Ishikawa (cell line): ENCODE data around the gene GIMAP8.

Experiments
- EGR1 ChIP-seq: IDR thresholded peaks from 2 replicates; pipeline ENCODE4 v1.6.1; 2012
- EP300 ChIP-seq: IDR thresholded peaks from 2 replicates; pipeline ENCODE4 v1.6.1; 2012; ENCODE audit warnings: borderline replicate concordance
- TAF1 ChIP-seq: IDR thresholded peaks from 2 replicates; pipeline ENCODE4 v1.6.1; 2012; ENCODE audit warnings: low read depth, mild to moderate bottlenecking
- TEAD4 ChIP-seq: IDR thresholded peaks from 2 replicates; pipeline ENCODE4 v1.6.1; 2012
- YY1 ChIP-seq: IDR thresholded peaks from 2 replicates; pipeline ENCODE4 v1.6.1; 2012; ENCODE audit warnings: low read depth
- TF ChIP-seq, protein P1 (sequence below): IDR thresholded peaks from 2 replicates; pipeline ENCODE4 v1.6.1; 2012; ENCODE audit warnings: low read depth, mild to moderate bottlenecking
- TF ChIP-seq, protein P2 (sequence below): IDR thresholded peaks from 2 replicates; pipeline ENCODE4 v1.6.1; 2012
- TF ChIP-seq, protein P3 (sequence below): IDR thresholded peaks from 2 replicates; pipeline ENCODE4 v1.6.1; 2012

DNA sequence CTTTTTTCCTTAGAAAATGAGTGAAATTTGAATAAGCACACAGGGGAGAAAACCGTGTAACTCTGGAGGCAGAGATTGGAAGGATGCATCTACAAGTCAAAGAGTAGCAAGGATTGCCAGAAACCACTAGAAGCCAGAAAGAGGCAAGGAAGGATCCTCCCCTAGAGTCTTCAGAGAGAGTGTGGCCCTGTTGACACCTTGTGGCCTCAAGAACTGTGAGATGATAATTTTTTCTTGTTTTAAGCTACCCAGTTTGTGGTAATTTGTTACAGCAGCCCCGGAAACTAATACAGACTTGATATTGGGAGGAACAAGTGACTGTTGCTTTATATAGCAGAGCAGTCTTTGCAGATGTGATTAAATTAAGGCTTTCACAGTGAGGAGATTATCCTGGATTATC, 60.6 kb downstream of the GIMAP8 start:
- TF ChIP-seq EP300, result no peak
- TF ChIP-seq, protein P1, sequence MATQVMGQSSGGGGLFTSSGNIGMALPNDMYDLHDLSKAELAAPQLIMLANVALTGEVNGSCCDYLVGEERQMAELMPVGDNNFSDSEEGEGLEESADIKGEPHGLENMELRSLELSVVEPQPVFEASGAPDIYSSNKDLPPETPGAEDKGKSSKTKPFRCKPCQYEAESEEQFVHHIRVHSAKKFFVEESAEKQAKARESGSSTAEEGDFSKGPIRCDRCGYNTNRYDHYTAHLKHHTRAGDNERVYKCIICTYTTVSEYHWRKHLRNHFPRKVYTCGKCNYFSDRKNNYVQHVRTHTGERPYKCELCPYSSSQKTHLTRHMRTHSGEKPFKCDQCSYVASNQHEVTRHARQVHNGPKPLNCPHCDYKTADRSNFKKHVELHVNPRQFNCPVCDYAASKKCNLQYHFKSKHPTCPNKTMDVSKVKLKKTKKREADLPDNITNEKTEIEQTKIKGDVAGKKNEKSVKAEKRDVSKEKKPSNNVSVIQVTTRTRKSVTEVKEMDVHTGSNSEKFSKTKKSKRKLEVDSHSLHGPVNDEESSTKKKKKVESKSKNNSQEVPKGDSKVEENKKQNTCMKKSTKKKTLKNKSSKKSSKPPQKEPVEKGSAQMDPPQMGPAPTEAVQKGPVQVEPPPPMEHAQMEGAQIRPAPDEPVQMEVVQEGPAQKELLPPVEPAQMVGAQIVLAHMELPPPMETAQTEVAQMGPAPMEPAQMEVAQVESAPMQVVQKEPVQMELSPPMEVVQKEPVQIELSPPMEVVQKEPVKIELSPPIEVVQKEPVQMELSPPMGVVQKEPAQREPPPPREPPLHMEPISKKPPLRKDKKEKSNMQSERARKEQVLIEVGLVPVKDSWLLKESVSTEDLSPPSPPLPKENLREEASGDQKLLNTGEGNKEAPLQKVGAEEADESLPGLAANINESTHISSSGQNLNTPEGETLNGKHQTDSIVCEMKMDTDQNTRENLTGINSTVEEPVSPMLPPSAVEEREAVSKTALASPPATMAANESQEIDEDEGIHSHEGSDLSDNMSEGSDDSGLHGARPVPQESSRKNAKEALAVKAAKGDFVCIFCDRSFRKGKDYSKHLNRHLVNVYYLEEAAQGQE, result no peak
- TF ChIP-seq TEAD4, result no peak
- no peak for TF ChIP-seq TAF1
- TF ChIP-seq, protein P2, sequence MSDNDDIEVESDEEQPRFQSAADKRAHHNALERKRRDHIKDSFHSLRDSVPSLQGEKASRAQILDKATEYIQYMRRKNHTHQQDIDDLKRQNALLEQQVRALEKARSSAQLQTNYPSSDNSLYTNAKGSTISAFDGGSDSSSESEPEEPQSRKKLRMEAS, result no peak
- TF ChIP-seq EGR1, result no peak
- TF ChIP-seq, protein P3, sequence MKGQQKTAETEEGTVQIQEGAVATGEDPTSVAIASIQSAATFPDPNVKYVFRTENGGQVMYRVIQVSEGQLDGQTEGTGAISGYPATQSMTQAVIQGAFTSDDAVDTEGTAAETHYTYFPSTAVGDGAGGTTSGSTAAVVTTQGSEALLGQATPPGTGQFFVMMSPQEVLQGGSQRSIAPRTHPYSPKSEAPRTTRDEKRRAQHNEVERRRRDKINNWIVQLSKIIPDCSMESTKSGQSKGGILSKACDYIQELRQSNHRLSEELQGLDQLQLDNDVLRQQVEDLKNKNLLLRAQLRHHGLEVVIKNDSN, result no peak
- no peak for TF ChIP-seq YY1
